Activated naive CD8-positive, alpha-beta T cell treated with anti-CD3 and anti-CD28 coated beads, Interleukin-2, amount 10 ng/mL, durations not matched to agents 7 days and 5 days (primary cell): ENCODE measurements around the gene MINDY4. TPM values are rescaled to one million over a fixed set of nuclear protein-coding genes. Genes with fewer than 3 reads are reported as not detected.

ENCODE experiments used
- ATAC-seq: fragments of 150-1000 bp; cut with Tn5 transposase; one replicate; pipeline ENCODE4 v1.10.0; 2021; ENCODE audit warnings: low read depth, moderate library complexity
- POLR2A ChIA-PET: fragments of 350-600 bp; sonication (Branson Sonifier 250); formaldehyde crosslinking; loops from one replicate; lab custom pipeline; 2021; ENCODE audit warnings: antibody characterized with exemption; lab: Charles Lee
- DNase-seq: peaks from one replicate; pipeline ENCODE4 v3.0.0; 2021
- H3K27ac Mint-ChIP-seq: one replicate; pipeline ENCODE4 v1.8.0; 2022; ENCODE audit warnings: mild to moderate bottlenecking, mixed read lengths
- H3K27me3 Mint-ChIP-seq: one replicate; pipeline ENCODE4 v1.8.0; 2022; ENCODE audit warnings: mild to moderate bottlenecking, moderate library complexity, mixed read lengths
- H3K36me3 Mint-ChIP-seq: one replicate; pipeline ENCODE4 v1.8.0; 2021; ENCODE audit warnings: mild to moderate bottlenecking, mixed read lengths
- H3K4me1 Mint-ChIP-seq: one replicate; pipeline ENCODE4 v1.8.0; 2021; ENCODE audit warnings: mixed read lengths
- H3K4me3 Mint-ChIP-seq: one replicate; pipeline ENCODE4 v1.8.0; 2022; ENCODE audit warnings: mild to moderate bottlenecking, moderate library complexity, mixed read lengths
- H3K9me3 Mint-ChIP-seq: one replicate; pipeline ENCODE4 v1.8.0; 2021; ENCODE audit warnings: mixed read lengths
- total RNA-seq, 2 experiments: library from RNA; stranded (reverse); gene quantifications; one replicate each; pipeline ENCODE4 v1.2.3, GENCODE V29; 2021

Gene MINDY4
- total RNA-seq, 2 experiments from 2014 or later = 1.1 to 1.6 TPM

DNA sequence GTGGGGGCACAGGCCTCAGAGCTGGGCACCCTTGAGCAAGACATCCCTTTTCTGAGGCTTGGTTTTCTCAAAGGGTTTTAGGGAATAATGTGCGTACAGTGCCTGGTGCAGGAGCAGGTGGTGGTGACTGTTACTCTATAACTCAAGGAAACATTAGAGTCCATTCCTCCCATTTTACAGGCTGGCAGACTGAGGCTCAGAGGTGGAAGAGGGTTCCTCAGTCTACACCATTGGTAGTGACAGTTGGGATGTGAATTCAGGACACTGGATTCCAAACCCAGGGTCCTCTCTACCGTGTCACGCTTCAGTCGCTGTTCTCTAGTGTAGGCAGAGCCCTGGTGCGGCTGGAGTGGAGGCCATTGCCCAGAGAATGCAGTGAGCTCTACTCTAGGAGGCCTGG lies 100.4 kb downstream of the MINDY4 start:
- Mint-ChIP-seq H3K9me3 (no peaks in the 10 kb centered on the region), H3K4me3 (no peak overlapping the region), H3K36me3 (no peaks in the 10 kb centered on the region), H3K4me1 (peaks cover 15% of the 10 kb centered on the region), H3K27ac (no peak overlapping the region), H3K27me3 (no peaks in the 10 kb centered on the region)
- ATAC-seq (no peak), DNase-seq (no peak)
- POLR2A ChIA-PET = no interaction called here

DNA sequence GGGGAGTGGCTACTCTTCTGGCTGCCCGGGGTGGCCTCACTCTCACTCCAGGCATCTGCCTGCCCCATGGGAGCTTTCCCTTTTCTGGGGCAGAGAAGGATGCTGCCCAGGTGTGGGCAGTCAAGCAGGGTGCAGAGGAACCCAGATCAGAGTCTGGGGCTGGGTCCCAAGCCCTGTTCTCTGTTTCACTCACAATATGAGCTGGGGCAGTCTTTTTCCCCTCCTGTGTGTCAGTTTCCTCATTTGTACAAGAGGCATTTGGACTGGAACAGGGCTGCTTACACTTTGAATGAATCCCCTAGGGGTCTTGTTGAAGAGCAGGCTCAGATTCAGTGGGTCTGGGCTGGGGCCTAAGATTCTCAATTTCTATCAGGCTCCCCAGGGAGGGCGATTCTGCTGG lies 102.0 kb downstream of the MINDY4 start:
- POLR2A ChIA-PET = no interaction called here

GRCh38 chr7:30873656-30874055 lies 102.4 kb downstream of the MINDY4 start:
- ATAC-seq (no peak), DNase-seq (no peak)
- H3K36me3 Mint-ChIP-seq = no peaks in the 10 kb centered on the region
- no peaks in the 10 kb centered on the region for H3K9me3 Mint-ChIP-seq
- no peak overlapping the region for H3K27ac Mint-ChIP-seq
- H3K4me3 Mint-ChIP-seq = no peak overlapping the region
- H3K4me1 Mint-ChIP-seq = peaks cover 15% of the 10 kb centered on the region
- no peaks in the 10 kb centered on the region for H3K27me3 Mint-ChIP-seq
- POLR2A ChIA-PET = no interaction called here

More for the DNA sequence above, 102.0 kb downstream of the MINDY4 start:
- Mint-ChIP-seq H3K4me1 (peaks cover 15% of the 10 kb centered on the region), H3K27me3 (no peaks in the 10 kb centered on the region), H3K27ac (no peak overlapping the region), H3K36me3 (no peaks in the 10 kb centered on the region), H3K9me3 (no peaks in the 10 kb centered on the region), H3K4me3 (no peak overlapping the region)
- ATAC-seq (no peak), DNase-seq (no peak)

GRCh38 chr7:30874656-30875302 lies 103.6 kb downstream of the MINDY4 start:
- no peaks in the 10 kb centered on the region for H3K9me3 Mint-ChIP-seq
- POLR2A ChIA-PET = no interaction called here
- no peaks in the 10 kb centered on the region for H3K36me3 Mint-ChIP-seq
- H3K4me3 Mint-ChIP-seq = no peak overlapping the region
- H3K27me3 Mint-ChIP-seq = no peaks in the 10 kb centered on the region
- ATAC-seq (peak; percentile 70), DNase-seq (no peak)
- H3K4me1 Mint-ChIP-seq = peaks cover 15% of the 10 kb centered on the region
- no peak overlapping the region for H3K27ac Mint-ChIP-seq

DNA sequence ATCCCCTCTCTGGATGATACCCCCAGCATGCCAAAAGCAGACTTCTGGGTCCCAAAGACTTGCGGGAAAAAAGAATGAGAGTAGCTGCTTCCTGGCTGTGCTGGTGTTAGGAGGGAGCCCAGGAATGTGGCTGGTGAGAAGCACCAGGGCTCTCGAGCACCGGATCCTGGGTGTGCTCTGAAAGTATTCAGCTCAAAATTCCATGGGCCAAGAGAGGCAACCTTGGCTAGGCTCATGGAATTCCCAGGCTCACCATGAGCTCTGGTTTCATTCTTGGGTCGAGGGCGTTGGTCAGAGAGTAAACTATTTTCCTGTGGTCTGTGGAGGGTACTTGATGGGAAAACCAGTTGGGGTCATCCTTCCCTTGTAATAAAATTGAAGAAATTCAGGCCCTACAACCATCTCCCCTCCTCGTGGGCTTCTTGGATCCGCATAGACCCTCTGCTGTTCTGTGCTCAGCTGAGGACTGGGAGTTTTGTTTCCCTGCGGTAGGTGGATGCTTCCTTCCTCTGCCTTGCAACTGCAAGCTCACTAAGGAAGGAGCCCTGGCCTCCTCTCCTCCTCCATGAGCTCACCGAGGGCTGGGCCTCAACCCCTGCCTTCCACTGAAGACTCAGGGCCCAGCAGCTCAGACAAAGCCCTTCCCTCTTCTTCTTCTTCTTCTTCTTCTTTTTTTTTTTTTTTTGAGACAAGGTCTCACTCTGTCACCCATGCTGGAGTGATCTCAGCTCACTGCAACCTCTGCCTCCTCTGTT lies 106.0 kb downstream of the MINDY4 start:
- no peaks in the 10 kb centered on the region for H3K36me3 Mint-ChIP-seq
- POLR2A ChIA-PET = no interaction called here
- DNase-seq = no peak
- H3K4me1 Mint-ChIP-seq = peaks cover 15% of the 10 kb centered on the region
- ATAC-seq = no peak
- no peaks in the 10 kb centered on the region for H3K9me3 Mint-ChIP-seq
- H3K4me3 Mint-ChIP-seq = no peak overlapping the region
- peak overlapping the region; percentile 15 for H3K27ac Mint-ChIP-seq
- no peaks in the 10 kb centered on the region for H3K27me3 Mint-ChIP-seq

DNA sequence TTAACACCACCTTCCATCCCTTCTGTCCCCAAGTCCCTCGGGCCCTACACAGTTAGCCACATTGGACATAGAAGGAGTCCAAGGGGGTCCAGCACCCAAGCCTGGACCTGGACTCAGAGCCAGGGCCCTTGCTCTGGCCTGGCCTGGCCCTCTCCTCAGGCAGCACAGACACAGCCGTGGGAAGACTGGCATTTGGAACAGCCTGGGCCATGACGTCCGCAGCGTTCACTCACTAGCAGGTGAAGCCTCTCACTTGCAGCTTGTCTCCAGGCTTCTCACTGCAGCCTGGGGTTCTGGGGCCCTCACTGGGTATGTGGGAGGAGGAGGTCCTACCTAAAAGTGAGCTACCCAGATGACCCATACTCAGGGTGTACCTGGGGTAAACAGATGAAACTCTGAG lies 106.8 kb downstream of the MINDY4 start:
- Mint-ChIP-seq H3K4me1 (peaks cover 15% of the 10 kb centered on the region), H3K4me3 (no peak overlapping the region), H3K9me3 (no peaks in the 10 kb centered on the region), H3K27me3 (no peaks in the 10 kb centered on the region), H3K36me3 (no peaks in the 10 kb centered on the region), H3K27ac (no peak overlapping the region)
- ATAC-seq (no peak), DNase-seq (no peak)
- POLR2A ChIA-PET = no interaction called here

DNA sequence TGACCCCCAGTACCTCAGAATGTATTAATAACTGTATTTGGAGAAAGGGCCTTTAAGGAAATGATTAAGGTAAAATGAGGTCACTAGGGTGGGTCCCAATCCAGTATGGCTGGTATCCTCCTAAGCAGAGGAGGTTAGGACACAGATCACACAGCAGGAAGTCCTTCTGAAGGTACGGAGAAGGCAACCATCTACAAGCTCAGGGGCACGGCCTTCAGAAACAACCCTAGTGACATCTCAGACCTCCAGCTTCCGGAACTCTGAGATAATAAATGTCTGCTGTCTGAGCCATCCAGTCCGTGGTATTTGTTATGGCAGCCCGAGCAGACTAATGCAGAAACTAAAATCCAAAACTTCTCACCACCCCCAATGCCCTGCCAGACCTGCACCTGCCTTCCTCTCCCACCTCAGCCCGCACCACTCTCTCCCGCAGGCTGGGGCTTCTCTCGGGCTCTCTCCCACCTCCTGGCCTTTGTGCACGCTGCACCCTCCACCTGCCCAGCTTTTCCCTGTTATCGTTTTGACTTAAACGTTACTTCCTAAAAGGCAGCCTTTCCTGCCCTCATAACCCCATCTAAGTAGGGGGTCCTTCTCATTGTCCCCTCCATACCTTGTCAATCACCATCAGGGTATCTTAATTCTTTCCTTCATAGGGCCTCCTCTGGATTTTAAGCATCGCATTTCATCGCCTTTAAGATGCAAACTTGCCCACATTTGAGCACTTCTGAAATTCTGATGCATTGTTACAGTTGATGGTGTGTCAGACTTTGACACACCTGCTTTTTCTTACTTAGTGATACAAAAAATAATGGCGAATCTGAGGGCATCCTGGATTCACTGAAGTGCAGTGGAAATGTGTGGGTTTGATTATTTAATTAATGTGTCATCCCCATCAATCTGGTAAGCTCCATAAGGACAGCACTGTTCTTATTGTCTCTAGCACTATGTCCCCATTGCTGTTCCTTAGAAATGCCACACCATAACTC lies 108.2 kb downstream of the MINDY4 start:
- ATAC-seq (no peak), DNase-seq (no peak)
- no peaks in the 10 kb centered on the region for H3K9me3 Mint-ChIP-seq
- no peak overlapping the region for H3K4me3 Mint-ChIP-seq
- H3K36me3 Mint-ChIP-seq = no peaks in the 10 kb centered on the region
- H3K27me3 Mint-ChIP-seq = no peaks in the 10 kb centered on the region
- H3K27ac Mint-ChIP-seq = peak overlapping the region; percentile 27
- H3K4me1 Mint-ChIP-seq = peaks cover 15% of the 10 kb centered on the region
- POLR2A ChIA-PET = no interaction called here

DNA sequence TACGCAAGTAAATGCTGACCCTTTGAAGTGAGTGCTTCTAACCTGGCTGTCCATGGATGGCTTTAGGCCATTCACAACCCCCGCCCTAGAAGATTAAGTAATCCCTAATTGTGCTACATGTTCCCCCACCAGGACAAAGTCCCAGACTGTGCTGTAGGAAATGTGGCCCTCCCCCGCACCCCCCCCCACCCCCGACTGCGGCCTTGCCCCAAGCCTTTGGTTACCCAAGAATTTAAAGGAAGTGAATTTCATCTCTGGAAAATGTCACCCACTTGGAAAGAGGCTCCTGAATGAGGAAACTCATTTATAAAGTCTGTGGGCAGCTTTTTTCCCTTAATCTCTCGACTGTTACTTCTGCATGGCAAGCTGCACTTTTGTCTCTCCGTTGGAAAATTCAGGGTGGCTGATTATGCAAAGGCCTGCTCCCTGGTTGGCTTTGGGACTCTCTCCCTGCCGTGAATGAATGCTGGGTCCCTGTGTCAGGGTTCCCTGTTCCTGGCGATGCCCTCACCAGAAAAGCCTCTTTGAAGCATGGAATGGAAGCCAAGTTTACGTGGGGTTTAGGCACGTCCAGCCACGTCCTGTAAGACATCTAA lies 109.0 kb downstream of the MINDY4 start:
- POLR2A ChIA-PET = no interaction called here
- Mint-ChIP-seq H3K36me3 (no peaks in the 10 kb centered on the region), H3K4me1 (peaks cover 12% of the 10 kb centered on the region), H3K4me3 (no peak overlapping the region), H3K27ac (no peak overlapping the region), H3K9me3 (no peaks in the 10 kb centered on the region), H3K27me3 (no peaks in the 10 kb centered on the region)
- DNase-seq (no peak), ATAC-seq (no peak)

GRCh38 chr7:30880941-30881340 lies 109.7 kb downstream of the MINDY4 start:
- DNase-seq = no peak
- ATAC-seq = no peak
- H3K27me3 Mint-ChIP-seq = no peaks in the 10 kb centered on the region
- no peak overlapping the region for H3K27ac Mint-ChIP-seq
- H3K4me3 Mint-ChIP-seq = no peak overlapping the region
- H3K4me1 Mint-ChIP-seq = peaks cover 7% of the 10 kb centered on the region
- H3K36me3 Mint-ChIP-seq = no peaks in the 10 kb centered on the region
- no peaks in the 10 kb centered on the region for H3K9me3 Mint-ChIP-seq
- POLR2A ChIA-PET = no interaction called here

DNA sequence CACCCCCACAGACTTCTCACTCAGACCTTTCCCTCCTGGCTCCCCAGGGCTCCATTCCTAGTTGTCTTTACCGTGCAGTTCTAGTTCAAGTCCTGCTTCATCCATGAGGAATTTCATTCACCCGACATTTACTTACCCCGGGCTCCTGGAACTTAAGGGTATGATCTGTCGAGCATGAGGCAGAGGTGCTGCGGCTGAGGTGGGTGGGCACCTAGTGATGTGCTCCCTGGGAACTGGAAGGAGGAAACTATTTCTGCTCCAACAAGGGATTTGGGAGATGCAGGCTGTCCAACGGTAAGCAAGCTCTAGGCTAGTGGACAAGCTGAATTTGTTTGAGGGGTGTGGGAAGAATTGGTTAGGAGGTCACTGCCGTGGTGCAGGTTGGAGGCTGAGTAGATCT lies 110.2 kb downstream of the MINDY4 start:
- no peaks in the 10 kb centered on the region for H3K9me3 Mint-ChIP-seq
- ATAC-seq (no peak), DNase-seq (no peak)
- peaks cover 2% of the 10 kb centered on the region for H3K4me1 Mint-ChIP-seq
- no peaks in the 10 kb centered on the region for H3K36me3 Mint-ChIP-seq
- peak overlapping the region; percentile 9 for H3K27ac Mint-ChIP-seq
- POLR2A ChIA-PET = no interaction called here
- H3K27me3 Mint-ChIP-seq = no peaks in the 10 kb centered on the region
- no peak overlapping the region for H3K4me3 Mint-ChIP-seq

GRCh38 chr7:30884881-30885280 lies 113.7 kb downstream of the MINDY4 start:
- Mint-ChIP-seq H3K4me3 (no peak overlapping the region), H3K27ac (no peak overlapping the region), H3K27me3 (no peaks in the 10 kb centered on the region), H3K9me3 (no peaks in the 10 kb centered on the region), H3K4me1 (no peaks in the 10 kb centered on the region), H3K36me3 (no peaks in the 10 kb centered on the region)
- DNase-seq = no peak
- POLR2A ChIA-PET = no interaction called here
- ATAC-seq = no peak

- POLR2A ChIA-PET = no interaction called here
- Mint-ChIP-seq H3K27me3 (no peaks in the 10 kb centered on the region), H3K27ac (no peak overlapping the region), H3K4me1 (no peaks in the 10 kb centered on the region), H3K4me3 (no peak overlapping the region), H3K36me3 (no peaks in the 10 kb centered on the region), H3K9me3 (no peaks in the 10 kb centered on the region)
- ATAC-seq (no peak), DNase-seq (no peak)
These were observed 115.4 kb downstream of the MINDY4 start for GRCh38 chr7:30886608-30887011.

DNA sequence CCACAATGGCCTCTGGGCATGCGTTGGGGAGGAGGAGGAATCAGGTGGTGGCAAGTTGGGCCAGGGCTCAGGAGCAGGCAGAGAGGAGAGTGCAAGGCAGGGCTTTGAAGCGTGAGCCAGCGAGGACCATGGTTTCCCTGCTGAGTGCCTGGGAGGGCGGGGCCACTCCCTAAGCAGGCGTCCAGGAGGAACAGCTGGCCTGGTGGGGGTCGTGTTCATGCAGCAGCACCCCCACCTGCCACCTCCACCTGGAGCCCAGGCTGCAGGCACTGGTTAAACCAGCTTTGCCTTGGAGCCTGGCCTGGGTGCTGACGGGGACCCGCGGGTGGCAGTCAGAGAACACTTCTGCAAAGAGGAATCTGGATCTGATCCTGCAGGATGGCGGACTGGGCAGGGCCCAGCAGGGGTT lies 116.3 kb downstream of the MINDY4 start:
- DNase-seq (no peak), ATAC-seq (no peak)
- H3K27ac Mint-ChIP-seq = no peak overlapping the region
- H3K36me3 Mint-ChIP-seq = no peaks in the 10 kb centered on the region
- H3K9me3 Mint-ChIP-seq = no peaks in the 10 kb centered on the region
- H3K4me3 Mint-ChIP-seq = no peak overlapping the region
- POLR2A ChIA-PET = no interaction called here
- H3K4me1 Mint-ChIP-seq = no peaks in the 10 kb centered on the region
- peaks cover 2% of the 10 kb centered on the region for H3K27me3 Mint-ChIP-seq
